GM15510 (cell line): Measurements from ENCODE around the gene MACROD2.

Experiments
- POLR2A ChIP-seq: IDR thresholded peaks from 3 replicates; pipeline ENCODE4 v1.6.1; 2011; ENCODE audit warnings: borderline replicate concordance; ENCODE audit not compliant: insufficient read length; ENCODE audit errors: extremely low read depth

MACROD2 gene

DNA sequence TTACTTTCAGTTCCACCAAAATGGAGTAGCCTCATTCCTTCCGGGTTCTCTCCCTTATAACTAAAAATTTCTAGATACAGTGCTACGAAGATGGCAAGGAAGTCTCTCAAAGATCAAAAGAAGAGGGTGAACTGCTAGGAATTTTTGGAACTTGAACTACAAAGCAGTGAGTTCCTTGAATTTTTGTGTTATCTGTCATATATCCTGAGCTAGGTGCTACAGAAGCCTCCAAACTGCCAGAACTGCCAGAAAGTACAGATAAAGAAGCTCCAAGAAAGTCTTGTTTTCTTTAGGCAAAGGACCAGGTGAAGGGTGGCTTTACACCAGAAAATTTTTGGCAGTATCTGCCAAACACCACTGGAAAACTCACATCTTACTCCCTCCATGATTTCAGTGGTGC lies 560.9 kb downstream of the MACROD2 start:
- TF ChIP-seq POLR2A, result no peak

DNA sequence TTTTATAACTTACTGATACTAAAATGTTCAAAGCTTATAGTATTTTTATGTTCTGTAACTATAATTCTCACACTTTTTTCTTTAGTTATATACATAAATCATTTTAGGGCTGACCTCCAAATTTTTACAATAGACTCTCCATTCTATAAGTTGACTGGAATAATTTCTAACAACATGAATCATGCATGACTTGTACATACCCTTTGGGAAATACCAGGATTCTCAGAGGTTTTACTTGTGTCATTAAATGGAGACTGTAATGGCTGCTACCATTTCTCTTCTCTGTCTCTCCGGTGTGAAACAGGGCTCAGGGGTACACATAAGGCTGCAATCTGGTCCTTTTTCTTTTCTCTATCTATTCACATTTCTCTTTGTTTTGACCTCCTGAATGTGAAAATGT lies 564.3 kb downstream of the MACROD2 start:
- TF ChIP-seq POLR2A, result no peak

DNA sequence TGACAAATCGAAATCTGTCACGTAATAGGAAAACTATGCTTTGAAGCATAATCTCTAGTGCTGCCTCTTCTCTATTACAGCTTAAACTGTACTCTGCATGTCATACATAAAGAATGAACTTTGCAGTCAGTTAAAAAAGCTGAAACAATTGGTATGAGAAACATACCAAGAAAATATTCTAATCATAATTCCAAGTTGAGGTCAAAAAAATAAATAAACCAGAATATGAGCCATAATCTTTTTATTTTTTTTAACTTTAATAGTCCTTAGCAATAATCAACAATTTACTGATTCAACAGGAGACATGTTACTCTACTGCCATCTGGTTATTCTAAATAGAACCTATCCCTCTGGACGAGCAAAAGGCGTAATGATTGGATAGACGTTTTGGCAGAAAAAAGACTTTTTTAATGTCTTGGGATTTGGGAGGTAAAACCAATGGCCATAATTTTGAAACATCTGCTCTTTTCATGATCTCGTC lies 566.5 kb downstream of the MACROD2 start:
- no peak for TF ChIP-seq POLR2A

DNA sequence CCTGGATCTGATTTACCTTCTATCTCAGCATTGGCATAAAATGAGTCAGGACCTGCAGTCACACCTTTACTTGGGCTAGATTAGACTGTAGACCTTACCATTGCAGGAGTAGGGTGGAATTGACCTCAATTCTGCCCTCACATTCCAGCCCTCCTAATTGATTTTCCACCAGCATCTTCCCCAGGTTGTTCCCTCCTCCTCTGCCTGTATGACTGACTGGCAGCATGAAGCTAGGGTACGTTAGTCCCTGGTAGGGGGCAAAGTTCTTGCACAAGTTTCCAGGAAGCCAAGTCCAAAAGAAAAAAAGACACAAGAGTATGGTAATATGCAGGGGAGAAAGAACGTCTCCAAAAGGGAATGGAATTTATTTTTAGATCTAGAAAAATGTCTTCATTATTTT lies 567.7 kb downstream of the MACROD2 start:
- TF ChIP-seq POLR2A, result no peak

DNA sequence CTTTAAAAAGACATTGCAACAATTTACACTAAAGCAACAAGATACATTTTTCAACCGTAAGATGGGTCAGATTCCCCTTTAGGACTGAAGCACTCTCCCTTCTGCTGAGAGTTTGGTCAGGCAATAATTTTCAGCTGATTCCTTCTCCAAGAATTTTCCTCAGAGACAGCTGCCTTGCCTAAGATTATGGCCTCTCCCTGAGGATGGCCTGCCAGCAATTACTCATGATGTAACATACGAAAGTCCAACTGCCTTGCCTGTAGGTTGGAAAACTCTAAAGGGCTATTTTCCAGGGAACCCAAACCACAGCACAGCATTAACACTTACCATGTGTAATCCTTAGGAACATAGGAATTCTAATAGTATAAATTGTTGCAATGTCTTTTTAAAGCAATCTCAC lies 571.2 kb downstream of the MACROD2 start:
- TF ChIP-seq POLR2A, result no peak

DNA sequence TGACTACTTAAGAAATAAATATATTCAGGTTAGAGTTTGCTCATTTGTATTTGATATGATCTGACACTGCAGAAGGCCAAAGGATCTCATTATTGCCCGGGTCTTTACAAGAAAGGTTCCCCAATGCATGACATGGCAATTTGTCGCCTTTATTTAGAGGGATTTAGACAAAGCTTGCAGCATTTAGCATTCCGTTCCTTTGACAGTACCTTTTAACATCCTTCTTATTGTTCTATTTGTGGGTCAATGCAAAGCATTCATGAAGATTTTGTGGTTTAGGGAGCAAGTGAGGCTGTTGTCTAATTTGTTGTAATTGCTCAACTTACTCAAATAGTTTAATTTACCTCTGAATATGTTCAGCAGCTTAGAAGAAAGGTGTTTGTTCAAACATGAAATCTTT lies 572.9 kb downstream of the MACROD2 start:
- no peak for TF ChIP-seq POLR2A

DNA sequence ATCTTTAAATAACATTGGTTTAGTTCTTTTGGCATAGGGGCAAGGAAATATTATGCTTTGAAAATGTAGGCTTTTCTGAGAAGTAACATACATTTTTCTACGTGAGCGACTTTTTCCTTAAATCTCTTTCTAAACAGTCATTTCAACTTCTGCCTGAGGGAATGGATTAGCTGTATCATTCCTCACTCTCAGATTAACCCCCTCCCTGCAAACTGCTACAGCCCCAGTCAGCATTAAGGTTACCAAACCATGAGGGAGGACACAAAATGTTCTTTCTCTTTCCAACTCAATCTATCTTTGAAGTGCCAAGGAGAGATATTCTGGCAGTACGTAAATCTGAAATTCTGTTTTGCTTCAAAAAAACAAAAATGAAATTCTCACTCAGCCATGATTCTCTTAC lies 573.4 kb downstream of the MACROD2 start:
- no peak for TF ChIP-seq POLR2A

DNA sequence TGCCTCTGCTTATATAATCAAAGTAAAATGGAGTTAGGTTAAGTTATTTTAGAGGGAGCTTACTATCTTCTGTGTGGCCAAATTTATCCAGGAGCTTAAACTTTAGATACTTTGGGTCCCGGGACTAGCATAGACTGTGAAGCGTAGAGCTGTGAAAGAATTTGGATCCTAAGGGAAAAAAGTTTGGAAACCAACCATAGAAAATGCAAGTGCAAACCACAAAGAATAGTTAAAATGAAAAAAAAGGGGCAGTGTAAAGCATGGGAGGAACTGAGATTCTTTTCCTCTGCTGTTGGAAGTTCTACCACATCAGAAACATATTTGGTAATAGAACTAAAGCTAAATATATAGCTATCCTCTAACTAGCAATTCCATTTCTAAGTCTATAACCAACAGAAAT lies 574.3 kb downstream of the MACROD2 start:
- no peak for TF ChIP-seq POLR2A

DNA sequence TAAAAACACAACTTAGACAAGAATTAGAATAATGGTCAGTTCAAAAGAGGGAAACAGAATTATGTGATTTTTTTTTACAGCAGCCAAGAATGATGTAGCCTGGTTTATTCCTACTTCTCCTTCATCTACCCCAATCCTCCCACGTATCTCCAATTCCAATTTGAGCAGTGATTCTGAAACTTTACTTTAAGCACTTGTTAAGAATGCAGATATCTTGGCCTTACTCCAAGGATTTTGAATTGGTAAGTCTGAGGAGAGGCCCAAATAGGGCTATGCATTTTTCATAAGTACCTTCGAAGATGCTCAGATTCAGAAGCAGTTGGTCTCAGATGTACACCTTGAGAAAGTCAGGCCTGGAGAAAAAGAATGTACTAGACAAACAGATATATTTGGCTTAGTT lies 575.5 kb downstream of the MACROD2 start:
- TF ChIP-seq POLR2A, result no peak

DNA sequence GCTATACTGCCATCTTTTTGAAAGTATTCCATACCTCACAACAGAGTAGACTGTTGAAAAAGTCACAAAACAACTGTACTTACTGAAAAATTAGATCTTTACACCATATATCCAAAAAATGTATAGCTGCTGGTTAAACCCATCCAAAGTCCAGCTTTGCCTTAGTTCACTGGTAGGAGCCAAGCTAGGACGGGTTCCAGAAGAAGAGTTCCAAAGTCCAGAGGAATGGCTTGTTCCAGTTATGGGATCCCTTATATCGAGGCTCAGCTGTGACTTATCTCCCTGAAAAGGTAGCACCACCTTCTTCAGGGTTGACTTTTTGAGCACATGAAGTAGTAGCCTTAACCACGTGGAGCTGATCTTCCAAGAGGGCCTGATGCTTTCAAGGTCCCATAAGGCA lies 578.4 kb downstream of the MACROD2 start:
- TF ChIP-seq POLR2A, result no peak

DNA sequence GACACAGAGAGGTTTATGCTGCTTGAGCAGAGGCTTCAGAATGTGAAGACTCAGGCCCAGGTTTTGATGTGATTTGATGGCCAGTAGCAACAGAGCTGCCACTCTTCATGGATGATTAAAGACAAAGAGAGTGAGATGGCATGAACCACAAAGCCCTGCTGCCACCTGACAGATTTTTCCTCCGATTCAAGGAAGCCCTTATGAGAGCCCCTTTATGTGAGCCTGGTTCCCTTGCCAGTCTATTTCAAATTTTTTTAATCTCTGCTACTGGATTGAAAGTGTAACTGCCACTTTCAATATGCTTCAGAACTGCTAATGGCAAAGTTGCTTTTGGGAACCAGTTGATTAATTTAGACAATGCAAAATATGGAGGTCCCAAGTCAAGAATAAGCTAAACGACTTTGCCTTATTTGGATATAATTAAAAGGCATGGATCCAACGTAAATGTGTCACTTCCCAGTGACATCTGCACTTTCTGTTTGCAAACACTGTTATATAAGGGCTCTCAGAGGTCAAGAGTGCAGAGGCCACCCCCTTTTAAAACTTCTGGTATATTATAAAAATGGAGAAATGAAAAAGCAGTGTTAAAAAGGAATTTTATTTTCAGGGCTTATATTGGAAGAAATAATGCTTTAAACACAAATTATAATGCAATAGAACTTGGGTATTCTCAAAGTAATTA lies 581.0 kb downstream of the MACROD2 start:
- TF ChIP-seq POLR2A, result no peak

DNA sequence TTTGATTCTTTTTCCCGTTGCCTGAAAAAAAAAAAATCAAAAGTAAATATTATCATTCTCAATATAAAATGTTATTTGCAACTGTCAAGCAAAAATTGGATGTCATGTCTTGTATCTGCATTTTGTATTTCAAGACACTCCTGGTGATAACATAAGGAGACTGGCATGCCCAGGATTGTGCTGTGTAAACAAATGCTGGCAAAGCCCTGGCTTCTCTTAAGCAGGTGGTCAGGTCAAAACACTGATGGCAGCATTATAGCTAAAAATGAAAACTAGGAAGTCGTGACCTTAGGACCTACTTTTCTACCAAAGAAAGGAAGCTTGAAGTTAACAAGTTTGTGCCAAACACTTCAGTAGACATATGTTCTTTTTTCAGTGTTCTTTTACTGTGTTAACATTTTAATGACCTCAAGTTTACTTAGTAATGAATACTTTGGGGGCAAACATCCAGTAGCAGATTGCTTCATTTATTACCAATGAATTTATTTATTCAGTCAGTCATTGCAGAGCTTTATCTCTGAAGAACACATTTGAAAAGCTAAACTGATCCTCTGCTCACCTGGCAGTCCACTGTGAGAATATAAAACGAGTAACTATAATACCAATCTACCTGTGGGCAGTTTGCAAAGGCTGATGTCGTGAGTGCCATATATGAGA lies 585.2 kb downstream of the MACROD2 start:
- TF ChIP-seq POLR2A, result no peak

DNA sequence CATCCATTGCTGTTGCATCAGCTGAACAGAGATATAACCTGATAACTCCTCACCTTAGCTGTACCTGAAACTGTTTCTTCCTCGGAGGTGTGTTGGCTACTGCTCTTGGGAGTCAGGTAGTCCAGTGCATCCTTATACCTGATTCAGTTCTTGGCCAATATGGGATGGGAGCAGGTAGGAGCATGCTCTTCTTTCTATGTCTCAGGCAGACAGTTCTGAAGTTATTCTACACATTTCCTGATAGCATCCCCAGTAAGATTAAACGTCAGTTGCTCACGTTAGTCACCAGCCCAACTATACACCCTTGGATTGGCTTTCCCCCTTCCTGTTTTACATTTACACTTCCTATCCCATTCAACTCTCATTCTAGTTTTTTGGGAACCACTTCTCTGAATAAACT lies 586.4 kb downstream of the MACROD2 start:
- no peak for TF ChIP-seq POLR2A

DNA sequence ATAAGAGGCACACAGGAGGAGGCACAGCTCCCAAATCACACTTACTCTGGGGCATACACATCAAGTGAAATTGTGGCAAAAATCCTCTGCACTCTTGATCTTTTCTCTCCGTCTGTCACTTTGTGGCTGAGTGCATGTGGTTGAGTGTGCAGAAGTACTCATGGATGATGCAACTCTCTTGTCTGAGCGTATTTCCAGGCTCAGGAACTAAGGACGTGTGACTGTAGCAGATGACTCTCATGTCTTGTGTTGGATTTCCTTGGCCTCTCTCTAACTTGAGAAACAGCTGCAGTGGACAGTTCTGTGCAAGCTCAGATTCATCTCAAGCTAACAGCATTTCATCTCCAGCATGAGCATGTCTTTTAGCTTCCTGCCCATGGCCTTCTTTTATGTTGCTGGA lies 587.5 kb downstream of the MACROD2 start:
- no peak for TF ChIP-seq POLR2A

DNA sequence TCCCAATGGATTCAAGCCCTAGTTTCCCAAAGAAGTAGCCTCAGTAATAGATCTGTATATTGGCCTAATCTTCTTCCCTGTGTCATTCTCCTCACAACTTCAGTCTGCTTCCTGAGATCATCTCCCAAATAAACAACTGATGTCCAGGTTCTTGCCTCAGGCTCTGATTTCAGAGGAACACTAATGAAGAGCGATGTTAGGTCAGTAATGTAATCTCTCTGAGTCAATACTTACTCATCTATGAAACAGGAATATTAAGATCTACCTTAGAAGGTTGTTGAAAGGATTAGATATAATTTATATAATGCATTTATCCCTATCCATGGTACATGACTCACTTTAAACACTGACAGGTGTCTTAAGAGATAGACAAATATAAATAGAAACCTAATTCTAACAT lies 588.1 kb downstream of the MACROD2 start:
- no peak for TF ChIP-seq POLR2A

DNA sequence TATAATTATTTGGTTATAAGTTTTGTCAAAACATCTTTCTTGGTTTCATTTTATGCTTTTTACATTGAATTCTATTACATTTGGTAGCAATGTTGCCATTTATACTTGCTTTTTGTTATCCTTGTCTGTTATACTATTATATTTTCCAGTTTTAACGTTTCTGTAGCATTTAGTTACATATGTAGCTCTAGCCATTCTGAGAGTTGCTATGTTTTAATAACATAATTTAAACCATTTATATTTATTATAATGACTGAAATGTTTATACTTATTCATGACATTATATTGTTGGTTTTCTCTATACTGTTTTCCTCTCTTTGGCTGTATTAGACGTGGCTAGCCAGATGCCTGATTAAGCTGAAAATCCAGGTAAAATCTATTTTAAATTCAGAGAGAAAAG lies 594.1 kb downstream of the MACROD2 start:
- no peak for TF ChIP-seq POLR2A
